HEK293 (cell line): ENCODE data around the gene COL19A1.

Source experiments
- CTCF ChIA-PET: fragments of 350-600 bp; formaldehyde crosslinking; extraction: SDS; loops from one replicate; lab custom pipeline; 2021; ENCODE audit warnings: antibody characterized with exemption; lab: Yijun Ruan, JAX
- POLR2A ChIA-PET: fragments of 300-600 bp; formaldehyde crosslinking; extraction: SDS; loops from one replicate; lab custom pipeline; 2020; ENCODE audit warnings: antibody characterized with exemption, inconsistent platforms; lab: Yijun Ruan, JAX
- H3K27ac ChIP-seq: fragments of 200-500 bp; sonication (Bioruptor generic); 2 replicates; pipeline ENCODE4 v1.5.1; 2014; ENCODE audit warnings: low read depth, low read length, control low read depth, inconsistent platforms; ENCODE audit errors: extremely low read depth
- H3K36me3 ChIP-seq, 2 experiments: fragments of 200-500 bp in 1 of 2; sonication (Bioruptor generic) in 1 of 2; 1 replicate in 1 of 2; 2 replicates in 1 of 2; pipeline ENCODE4 v1.5.1; 2014 to 2017; ENCODE audit warnings: inconsistent platforms in 2 of 2, low read length in 2 of 2; ENCODE audit not compliant: control insufficient read depth in 2 of 2, insufficient read depth in 1 of 2
- H3K4me1 ChIP-seq: fragments of 200-500 bp; sonication (Bioruptor generic); 2 replicates; pipeline ENCODE4 v1.5.1; 2014; ENCODE audit warnings: mild to moderate bottlenecking, low read length, inconsistent platforms; ENCODE audit not compliant: control insufficient read depth, insufficient read depth
- H3K4me3 ChIP-seq: 2 replicates; pipeline ENCODE4 v1.5.1; 2011; ENCODE audit warnings: low read depth, mild to moderate bottlenecking, control low read depth, low read length, moderate library complexity
- H3K9me3 ChIP-seq: fragments of 200-500 bp; sonication (Bioruptor generic); 2 replicates; pipeline ENCODE4 v1.5.1; 2014; ENCODE audit warnings: low read depth, low read length, inconsistent platforms; ENCODE audit not compliant: control insufficient read depth, insufficient read depth
- ATF2 ChIP-seq: fragments of 450-650 bp; formaldehyde crosslinking; IDR thresholded peaks from 2 replicates; pipeline ENCODE4 v1.5.1; 2016; ENCODE audit warnings: missing biosample characterization, missing genetic modification characterization, low read depth
- FEZF1 ChIP-seq: fragments of 450-650 bp; formaldehyde crosslinking; IDR thresholded peaks from 2 replicates; pipeline ENCODE4 v1.5.1; 2016; ENCODE audit warnings: missing biosample characterization, missing genetic modification characterization
- KLF10 ChIP-seq: fragments of 450-650 bp; IDR thresholded peaks from 2 replicates; pipeline ENCODE4 v1.5.1; 2018; ENCODE audit warnings: missing biosample characterization, mild to moderate bottlenecking, missing genetic modification characterization
- PRDM6 ChIP-seq: fragments of 450-650 bp; formaldehyde crosslinking; IDR thresholded peaks from 2 replicates; pipeline ENCODE4 v1.5.1; 2017; ENCODE audit warnings: missing biosample characterization, missing genetic modification characterization
- TRIM28 ChIP-seq: IDR thresholded peaks from 2 replicates; pipeline ENCODE4 v1.6.1; 2011; ENCODE audit warnings: low read length, control low read depth, borderline replicate concordance
- ZNF148 ChIP-seq: fragments of 450-650 bp; formaldehyde crosslinking; IDR thresholded peaks from 2 replicates; pipeline ENCODE4 v1.5.0; 2017; ENCODE audit warnings: missing biosample characterization, missing genetic modification characterization, borderline replicate concordance
- ZNF280D ChIP-seq: fragments of 450-650 bp; formaldehyde crosslinking; IDR thresholded peaks from 2 replicates; pipeline ENCODE4 v1.5.1; 2016; ENCODE audit warnings: missing biosample characterization, missing genetic modification characterization
- ZNF366 ChIP-seq: fragments of 450-650 bp; formaldehyde crosslinking; conservative IDR thresholded peaks from 2 replicates; pipeline ENCODE4 v1.5.1; 2016; ENCODE audit warnings: missing biosample characterization, missing genetic modification characterization
- ZNF48 ChIP-seq: fragments of 450-650 bp; formaldehyde crosslinking; IDR thresholded peaks from 2 replicates; pipeline ENCODE4 v1.5.1; 2016; ENCODE audit warnings: missing biosample characterization, missing genetic modification characterization
- ZNF518A ChIP-seq: fragments of 450-650 bp; formaldehyde crosslinking; conservative IDR thresholded peaks from 2 replicates; pipeline ENCODE4 v1.5.1; 2016; ENCODE audit warnings: low read depth, missing biosample characterization, missing genetic modification characterization
- ZNF521 ChIP-seq: fragments of 450-650 bp; formaldehyde crosslinking; IDR thresholded peaks from 2 replicates; pipeline ENCODE4 v1.5.1; 2017; ENCODE audit warnings: missing biosample characterization, mild to moderate bottlenecking, missing genetic modification characterization
- ZNF610 ChIP-seq: fragments of 450-650 bp; formaldehyde crosslinking; IDR thresholded peaks from 2 replicates; pipeline ENCODE4 v1.5.1; 2016; ENCODE audit warnings: missing biosample characterization, missing genetic modification characterization, borderline replicate concordance
- ZNF660 ChIP-seq: fragments of 450-650 bp; IDR thresholded peaks from 2 replicates; pipeline ENCODE4 v1.5.1; 2018; ENCODE audit warnings: missing biosample characterization, mild to moderate bottlenecking, missing genetic modification characterization

Gene COL19A1

GRCh38 chr6:69907981-69908498, 41.7 kb downstream of the COL19A1 start (continued):
- TF ChIP-seq ZNF518A: 0 out of 2 replicates have a peak, but pooled peaks have one; percentile 24
- peak; percentile 60 for TF ChIP-seq PRDM6 (tag by site-specific recombination)
- peak; percentile 24; the same call in 1 of the 2 replicates for TF ChIP-seq ZNF660 (tag by site-specific recombination)
- TF ChIP-seq ZNF148 (tag by site-specific recombination): no peak
- TF ChIP-seq ZNF521: no peak
- 0 out of 2 replicates have a peak, but pooled peaks have one; percentile 37 for TF ChIP-seq ZNF366 (tag by site-specific recombination)
- no peak for TF ChIP-seq TRIM28
- TF ChIP-seq ZNF280D (tag by site-specific recombination): no peak
- TF ChIP-seq FEZF1 (tag by site-specific recombination): peak; percentile 33; the same call in 1 of the 2 replicates
- peak; percentile 90 for TF ChIP-seq ATF2 (tag by site-specific recombination)

GRCh38 chr6:69913361-69913760, 47.0 kb downstream of the COL19A1 start:
- POLR2A ChIA-PET: no interaction called here
- CTCF ChIA-PET: interaction anchor here (0.5 to 3.0 kb wide), 9 partner anchors 8 to 1344 kb away, joined by 3 to 14 read pairs (median 4); no protein-coding TSS in a partner anchor
- no peak overlapping the region for H3K4me3 ChIP-seq
- no peak overlapping the region for H3K27ac ChIP-seq
- H3K9me3 ChIP-seq: no peaks in the 10 kb centered on the region
- no peak for TF ChIP-seq ZNF48 (tag by site-specific recombination)
- no peak for TF ChIP-seq ZNF610
- no peak for TF ChIP-seq KLF10
- peaks cover 3% of the 10 kb centered on the region; the same call in 1 of the 2 replicates for H3K4me1 ChIP-seq
- H3K36me3 ChIP-seq: no peaks in the 10 kb centered on the region
